Ectodermal cell (in vitro differentiated cells): Measurements from ENCODE around the gene FAM107A.

Experiments used
- H3K27ac ChIP-seq: 2 replicates; pipeline ENCODE4 v1.7.0; 2013; ENCODE audit warnings: mild to moderate bottlenecking, low read depth, low read length; ENCODE audit not compliant: insufficient read depth, poor library complexity, severe bottlenecking
- H3K27me3 ChIP-seq: 2 replicates; pipeline ENCODE4 v1.7.0; 2013; ENCODE audit warnings: mild to moderate bottlenecking, low read length; ENCODE audit not compliant: insufficient read depth, control insufficient read depth, poor library complexity, severe bottlenecking
- H3K36me3 ChIP-seq: one replicate; pipeline ENCODE4 v1.7.0; 2013; ENCODE audit warnings: low read length; ENCODE audit not compliant: control insufficient read depth, insufficient read depth
- H3K4me1 ChIP-seq: one replicate; pipeline ENCODE4 v1.7.0; 2013; ENCODE audit warnings: low read length; ENCODE audit not compliant: control insufficient read depth, insufficient read depth
- H3K4me3 ChIP-seq: 2 replicates; pipeline ENCODE4 v1.7.0; 2013; ENCODE audit warnings: low read depth, low read length, control low read depth; ENCODE audit not compliant: insufficient read depth
- H3K9me3 ChIP-seq: 2 replicates; pipeline ENCODE4 v1.7.0; 2013; ENCODE audit warnings: mild to moderate bottlenecking, low read length, moderate library complexity; ENCODE audit not compliant: control insufficient read depth
- WGBS, 2 experiments: methylation state at CpG; one replicate each; pipeline ENCODE4 v1.1.7; 2013; ENCODE audit warnings: missing lambda C conversion rate in 2 of 2; 5-methylcytosine and 5-hydroxymethylcytosine counted together

The FAM107A gene

GRCh38 chr3:58578873-58579272 is 1.7 kb upstream of the FAM107A start:
- Histone ChIP-seq H3K4me1 (peaks cover 59% of the 10 kb centered on the region), H3K27ac (no peak overlapping the region), H3K9me3 (no peaks in the 10 kb centered on the region), H3K36me3 (no peaks in the 10 kb centered on the region), H3K27me3 (peaks cover 12% of the 10 kb centered on the region), H3K4me3 (no peak overlapping the region)
- WGBS, 2 experiments = 95 to 96% methylated on average over 5 of the region's 5 CpGs

DNA sequence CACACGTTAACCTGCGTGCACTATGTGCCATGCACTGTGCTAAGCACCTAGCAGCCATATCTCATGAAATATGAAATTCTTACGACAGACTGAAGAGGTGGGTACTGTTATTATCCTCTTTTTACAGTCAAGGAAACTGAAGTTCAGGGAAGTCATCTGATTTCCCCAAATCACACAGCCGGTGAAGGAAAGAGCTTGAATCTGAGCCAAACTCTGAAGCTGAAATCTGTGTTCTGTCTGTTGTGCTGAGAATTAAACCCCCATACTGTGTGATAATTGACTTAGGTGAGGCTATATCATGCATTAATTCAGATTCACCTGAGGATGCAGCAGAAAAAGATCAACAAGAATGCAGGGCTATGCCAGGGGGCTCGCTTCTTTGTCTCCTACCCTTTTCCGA is 475 bp downstream of the FAM107A start:
- WGBS, 2 experiments = 96 to 97% methylated on average over 6 of the region's 6 CpGs
- H3K27me3 ChIP-seq = peaks cover 3% of the 10 kb centered on the region
- H3K4me1 ChIP-seq = peaks cover 55% of the 10 kb centered on the region
- H3K36me3 ChIP-seq = no peaks in the 10 kb centered on the region
- H3K9me3 ChIP-seq = no peaks in the 10 kb centered on the region
- no peak overlapping the region for H3K27ac ChIP-seq
- H3K4me3 ChIP-seq = no peak overlapping the region

DNA sequence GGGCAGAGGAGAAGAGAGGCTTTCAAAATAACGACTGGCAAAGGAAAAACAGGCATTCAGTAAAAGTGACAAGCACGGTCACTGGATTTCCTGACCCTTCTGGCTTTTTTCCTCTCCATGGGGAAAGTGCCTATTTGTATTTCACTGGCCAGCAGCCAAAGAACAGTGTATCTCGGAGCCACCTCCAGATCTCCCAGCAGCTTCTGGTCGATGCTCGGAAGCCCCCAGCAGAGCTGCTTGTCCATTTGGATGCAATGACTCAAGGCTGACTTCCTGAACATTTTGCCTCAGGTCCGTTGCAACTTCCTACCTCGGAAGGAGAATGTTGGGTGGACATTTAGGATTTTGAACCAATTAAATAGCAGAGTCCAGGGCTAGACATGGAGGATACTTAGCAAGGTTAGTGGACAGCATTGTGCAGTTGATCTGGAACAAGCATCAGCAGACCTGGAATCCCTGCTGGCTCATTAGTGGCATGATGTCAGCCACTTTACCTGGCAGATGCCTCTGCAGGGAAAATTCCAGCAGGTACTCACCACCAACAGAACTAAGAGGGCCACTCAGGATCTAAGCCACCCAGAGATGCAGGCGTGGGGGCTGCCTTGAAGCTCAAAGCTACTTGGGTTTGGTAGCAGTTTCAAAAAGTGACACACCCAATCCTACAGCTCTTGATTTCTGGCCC is 1.1 kb downstream of the FAM107A start:
- Histone ChIP-seq H3K27ac (no peak overlapping the region), H3K27me3 (peaks cover 3% of the 10 kb centered on the region), H3K4me1 (peaks cover 53% of the 10 kb centered on the region), H3K36me3 (no peaks in the 10 kb centered on the region), H3K9me3 (no peaks in the 10 kb centered on the region), H3K4me3 (no peak overlapping the region)
- WGBS, 2 experiments = 77 to 79% methylated on average over 8 of the region's 8 CpGs

DNA sequence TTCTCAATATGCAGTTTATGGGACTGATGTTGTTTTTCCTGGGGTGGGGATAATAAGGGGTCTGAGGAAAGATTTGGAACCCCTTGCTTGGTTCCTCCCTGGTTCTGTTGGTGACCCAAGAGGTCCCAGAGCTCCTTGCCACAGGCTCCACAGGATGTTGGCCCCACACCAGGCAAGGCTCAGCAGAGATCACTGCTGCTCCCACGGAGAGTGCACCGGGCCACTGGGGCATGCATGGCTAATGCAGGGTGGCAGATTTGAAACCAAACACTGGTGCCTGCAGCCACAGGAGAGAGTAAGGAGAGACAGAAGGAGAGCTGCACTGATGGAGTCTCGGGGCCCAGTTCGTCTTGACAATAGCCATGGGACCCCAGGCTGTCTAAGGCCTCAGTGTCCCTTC is 2.5 kb downstream of the FAM107A start:
- Histone ChIP-seq H3K4me3 (no peak overlapping the region), H3K36me3 (no peaks in the 10 kb centered on the region), H3K27ac (no peak overlapping the region), H3K4me1 (peaks cover 39% of the 10 kb centered on the region), H3K9me3 (no peaks in the 10 kb centered on the region), H3K27me3 (peaks cover 3% of the 10 kb centered on the region)
- WGBS, 2 experiments = 92 to 93% methylated on average over 4 of the region's 4 CpGs

DNA sequence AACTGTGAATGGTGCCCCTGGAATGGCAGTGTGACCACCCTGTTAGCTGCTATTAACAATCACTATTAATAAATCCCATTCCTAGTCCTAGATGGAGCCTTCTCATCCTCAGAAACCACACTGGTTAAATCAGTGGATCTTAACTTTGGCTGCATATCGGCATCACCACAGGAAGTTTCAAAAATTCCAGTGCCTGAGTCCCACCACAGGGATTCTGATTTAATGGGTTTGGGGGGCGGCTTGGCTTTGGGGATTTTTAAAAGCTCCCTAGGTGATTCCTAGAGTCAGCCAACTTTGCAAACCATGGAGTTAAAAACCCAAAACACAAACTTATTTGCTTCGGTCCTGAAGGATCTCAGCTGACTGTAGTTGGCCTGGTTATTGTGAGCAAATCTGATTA is 3.1 kb downstream of the FAM107A start:
- 72 to 75% methylated on average over 3 of the region's 3 CpGs for WGBS, 2 experiments
- Histone ChIP-seq H3K4me3 (no peak overlapping the region), H3K36me3 (no peaks in the 10 kb centered on the region), H3K27ac (no peak overlapping the region), H3K9me3 (no peaks in the 10 kb centered on the region), H3K27me3 (peaks cover under 1% of the 10 kb centered on the region), H3K4me1 (peaks cover 35% of the 10 kb centered on the region)

GRCh38 chr3:58573640-58574039 is 3.6 kb downstream of the FAM107A start:
- Histone ChIP-seq H3K27me3 (no peaks in the 10 kb centered on the region), H3K27ac (no peak overlapping the region), H3K4me3 (no peak overlapping the region), H3K9me3 (no peaks in the 10 kb centered on the region), H3K4me1 (peaks cover 35% of the 10 kb centered on the region), H3K36me3 (no peaks in the 10 kb centered on the region)
- 89 to 93% methylated on average over 6 of the region's 6 CpGs for WGBS, 2 experiments

- 93 to 98% methylated on average over 7 of the region's 7 CpGs for WGBS, 2 experiments
- no peaks in the 10 kb centered on the region for H3K36me3 ChIP-seq
Measured at GRCh38 chr3:58572634-58573230, 4.5 kb downstream of the FAM107A start.

GRCh38 chr3:58572013-58572633 is 5.1 kb downstream of the FAM107A start:
- Histone ChIP-seq H3K27me3 (no peaks in the 10 kb centered on the region), H3K4me1 (peaks cover 26% of the 10 kb centered on the region), H3K36me3 (no peaks in the 10 kb centered on the region), H3K9me3 (no peaks in the 10 kb centered on the region), H3K27ac (no peak overlapping the region), H3K4me3 (no peak overlapping the region)
- 92 to 93% methylated on average over 13 of the region's 13 CpGs for WGBS, 2 experiments

More at GRCh38 chr3:58572634-58573230, 4.5 kb downstream of the FAM107A start:
- no peaks in the 10 kb centered on the region for H3K27me3 ChIP-seq
- no peak overlapping the region for H3K4me3 ChIP-seq
- no peaks in the 10 kb centered on the region for H3K9me3 ChIP-seq
- H3K27ac ChIP-seq = no peak overlapping the region
- H3K4me1 ChIP-seq = peaks cover 32% of the 10 kb centered on the region

DNA sequence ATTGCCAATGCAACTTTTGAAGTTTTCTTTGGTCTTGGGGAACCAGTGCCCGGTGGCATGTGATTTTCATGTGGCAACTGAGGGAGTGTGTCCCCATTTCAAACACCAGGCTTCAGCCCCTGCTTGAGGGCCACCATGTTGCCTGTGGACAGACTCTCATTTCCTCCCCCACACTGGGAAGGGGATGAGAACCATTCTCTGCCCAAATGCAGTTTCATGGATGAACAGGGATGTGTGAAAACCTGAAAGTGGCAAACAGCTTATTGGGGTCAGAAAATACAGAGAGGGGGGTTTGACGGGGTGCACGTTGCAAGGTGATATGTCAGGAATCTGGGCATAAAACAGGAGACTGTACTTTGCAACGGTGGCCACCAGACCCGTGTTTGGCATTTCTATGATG is 6.3 kb downstream of the FAM107A start:
- Histone ChIP-seq H3K27ac (no peak overlapping the region), H3K4me1 (peaks cover 28% of the 10 kb centered on the region), H3K4me3 (no peak overlapping the region), H3K9me3 (no peaks in the 10 kb centered on the region), H3K27me3 (no peaks in the 10 kb centered on the region), H3K36me3 (no peaks in the 10 kb centered on the region)
- whole genome bisulfite sequencing, 2 experiments = 95 to 96% methylated on average over 5 of the region's 5 CpGs

- Histone ChIP-seq H3K4me3 (no peak overlapping the region), H3K27ac (no peak overlapping the region), H3K4me1 (peaks cover 21% of the 10 kb centered on the region), H3K27me3 (no peaks in the 10 kb centered on the region), H3K9me3 (no peaks in the 10 kb centered on the region), H3K36me3 (no peaks in the 10 kb centered on the region)
- 95% methylated on average over 12 of the region's 12 CpGs for WGBS, 2 experiments
Measured at GRCh38 chr3:58569287-58570001, 7.7 kb downstream of the FAM107A start.
